ENCODE data around the gene UBE2V1.

DNA sequence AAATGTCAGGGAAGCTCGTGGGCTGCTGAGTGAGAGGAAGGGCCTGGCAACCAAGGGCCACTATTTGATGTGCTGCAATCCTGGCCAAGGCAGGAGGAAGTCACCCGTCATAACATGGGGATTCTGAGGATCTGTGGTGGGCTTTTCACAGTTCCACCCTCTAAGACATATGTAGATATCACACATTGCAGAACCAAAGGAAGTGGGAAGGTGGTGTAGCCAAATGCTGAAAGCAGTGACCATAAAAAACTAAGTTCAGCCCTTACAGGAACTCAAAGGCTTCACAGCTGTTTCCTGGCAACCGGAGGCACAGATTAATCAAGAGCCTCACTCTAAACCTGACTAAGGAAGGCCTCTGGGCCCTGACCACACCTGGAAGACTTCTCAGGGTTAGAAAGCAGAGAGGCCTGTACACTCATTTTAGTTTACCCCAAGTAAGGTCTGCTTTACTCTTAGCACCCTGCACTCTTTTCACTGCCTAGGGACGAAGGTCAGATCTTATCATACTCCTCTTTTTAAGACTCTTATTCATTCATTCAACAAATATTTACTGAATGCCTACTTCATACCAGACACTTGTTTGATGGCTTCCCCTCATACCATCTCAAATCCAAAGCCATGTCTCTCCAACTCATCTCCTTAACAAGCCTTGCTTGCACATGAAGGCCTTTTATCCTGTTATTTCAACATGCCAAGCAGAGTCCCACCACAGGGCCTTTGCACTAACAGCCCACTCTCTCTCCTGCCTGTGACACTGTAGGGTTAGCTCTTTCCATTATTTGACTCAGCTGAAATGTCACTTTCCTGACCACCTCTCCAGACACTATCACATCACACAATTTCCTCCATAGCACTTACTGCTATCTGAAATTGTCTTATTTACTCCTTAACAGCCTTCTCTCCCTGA, 2.6 kb downstream of the UBE2V1 start:
- TF ChIP-seq, protein P1, sequence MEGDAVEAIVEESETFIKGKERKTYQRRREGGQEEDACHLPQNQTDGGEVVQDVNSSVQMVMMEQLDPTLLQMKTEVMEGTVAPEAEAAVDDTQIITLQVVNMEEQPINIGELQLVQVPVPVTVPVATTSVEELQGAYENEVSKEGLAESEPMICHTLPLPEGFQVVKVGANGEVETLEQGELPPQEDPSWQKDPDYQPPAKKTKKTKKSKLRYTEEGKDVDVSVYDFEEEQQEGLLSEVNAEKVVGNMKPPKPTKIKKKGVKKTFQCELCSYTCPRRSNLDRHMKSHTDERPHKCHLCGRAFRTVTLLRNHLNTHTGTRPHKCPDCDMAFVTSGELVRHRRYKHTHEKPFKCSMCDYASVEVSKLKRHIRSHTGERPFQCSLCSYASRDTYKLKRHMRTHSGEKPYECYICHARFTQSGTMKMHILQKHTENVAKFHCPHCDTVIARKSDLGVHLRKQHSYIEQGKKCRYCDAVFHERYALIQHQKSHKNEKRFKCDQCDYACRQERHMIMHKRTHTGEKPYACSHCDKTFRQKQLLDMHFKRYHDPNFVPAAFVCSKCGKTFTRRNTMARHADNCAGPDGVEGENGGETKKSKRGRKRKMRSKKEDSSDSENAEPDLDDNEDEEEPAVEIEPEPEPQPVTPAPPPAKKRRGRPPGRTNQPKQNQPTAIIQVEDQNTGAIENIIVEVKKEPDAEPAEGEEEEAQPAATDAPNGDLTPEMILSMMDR (IDR thresholded peaks at IDR 0.05) = no peak
- TF ChIP-seq POLR2A (IDR thresholded peaks at IDR 0.05) = no peak

Data from uterus (tissue), 2 donors.